Activated gamma-delta T cell (primary cell): ENCODE measurements around the gene MYRFL.
"Not testable (repeated sequence)": the region's sequence is repeated elsewhere in the genome, so short reads cannot be mapped to it uniquely, and the experiment has no call there.

ENCODE experiments used
- DNase-seq: peaks from one replicate; lab custom pipeline; 2025; lab: John Stamatoyannopoulos, UW

MYRFL gene

DNA sequence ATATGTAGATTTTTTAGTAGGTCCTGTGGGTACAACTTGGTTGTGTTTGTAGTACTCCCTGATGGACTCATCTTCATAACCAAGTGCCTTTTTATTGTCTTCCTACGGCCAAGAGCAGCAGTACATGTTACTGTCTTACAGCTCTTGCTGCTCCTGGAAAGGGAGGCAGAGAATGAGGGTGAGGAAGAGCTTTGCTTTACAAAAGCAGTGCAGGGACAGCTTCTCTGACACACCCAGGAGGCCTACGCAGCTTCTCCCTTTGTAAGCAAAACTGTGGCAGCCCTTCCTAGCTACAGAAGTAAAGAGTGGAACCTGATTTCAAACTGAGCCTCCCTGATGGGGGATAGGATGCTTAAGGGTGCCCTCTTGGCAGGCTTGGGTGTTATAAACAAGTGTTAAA, 18.6 kb downstream of the MYRFL start:
- no peak for DNase-seq

DNA sequence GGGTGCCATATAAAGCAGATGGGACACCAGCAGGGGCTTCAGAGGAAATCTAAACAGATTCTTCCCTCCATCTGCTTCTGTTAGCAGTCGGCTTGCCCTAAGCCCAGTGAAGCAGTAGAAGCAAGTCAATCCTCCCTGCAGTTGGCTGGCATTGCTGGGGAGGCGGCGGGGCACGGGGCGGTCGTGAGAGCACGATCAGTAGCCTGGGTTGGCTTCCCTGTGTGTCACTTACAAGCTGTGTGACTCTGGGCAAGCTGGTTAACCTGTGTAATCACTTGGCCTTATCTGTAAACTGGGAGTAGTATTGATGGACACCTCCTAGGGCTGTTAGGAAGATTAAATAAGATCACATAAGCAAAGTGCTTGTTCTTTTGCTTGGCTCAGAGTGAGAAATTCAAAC, 19.4 kb downstream of the MYRFL start:
- DNase-seq, result no peak

DNA sequence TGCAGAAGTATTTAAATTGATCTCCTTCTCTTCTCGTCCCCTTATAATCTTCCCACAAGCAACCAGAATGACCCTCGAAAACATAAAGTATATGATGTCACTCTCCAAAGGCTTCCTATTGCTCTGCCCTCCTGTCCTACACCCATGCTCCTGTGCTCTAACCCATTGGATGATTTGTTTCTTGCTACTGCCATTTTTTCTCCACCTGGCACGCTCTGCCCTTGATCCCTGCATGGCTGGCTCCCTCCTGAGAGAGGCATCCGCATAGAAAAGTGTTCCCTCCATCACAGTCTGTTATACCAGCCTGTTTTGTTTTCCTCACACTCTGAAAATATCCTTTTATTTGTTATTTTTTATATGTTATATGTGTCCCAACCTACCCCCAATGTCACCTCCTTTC, 19.8 kb downstream of the MYRFL start:
- no peak for DNase-seq

DNA sequence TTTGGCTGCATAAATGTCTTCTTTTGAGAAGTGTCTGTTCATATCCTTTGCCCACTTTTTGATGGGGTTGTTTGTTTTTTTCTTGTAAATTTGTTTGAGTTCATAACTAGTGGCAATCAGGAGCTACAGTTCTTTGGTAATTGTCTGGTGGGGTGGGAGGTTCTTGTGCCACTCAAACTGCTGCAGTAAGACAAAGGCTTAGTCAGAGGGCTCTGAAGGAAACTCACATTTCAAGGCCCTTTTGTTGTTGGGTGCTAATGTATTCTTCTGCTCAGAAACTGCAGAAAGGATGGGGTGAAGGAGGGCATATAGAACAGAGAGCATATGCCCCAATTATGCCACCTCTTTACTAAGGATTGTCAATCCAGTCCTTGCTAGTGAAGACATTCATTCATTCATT, 21.9 kb downstream of the MYRFL start:
- no peak for DNase-seq

DNA sequence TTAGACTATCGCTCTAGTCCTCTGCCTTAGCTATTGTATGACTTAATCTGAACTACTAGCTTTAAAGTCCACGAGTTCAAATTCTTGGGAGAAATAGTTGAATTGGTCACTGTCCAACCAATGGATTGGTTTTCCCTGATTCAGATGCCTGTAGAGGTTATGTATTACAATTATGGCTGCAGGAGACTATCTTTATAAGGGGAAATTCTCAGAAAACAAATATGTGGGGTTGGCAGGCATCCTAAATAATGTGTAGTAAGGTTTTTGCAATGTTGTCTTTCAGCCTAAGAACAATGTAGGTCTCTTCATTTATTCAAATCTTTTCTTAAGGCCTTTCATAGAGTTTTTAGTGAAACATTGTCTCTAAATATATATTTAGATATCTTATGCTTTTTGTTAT, 26.9 kb downstream of the MYRFL start:
- DNase-seq, result no peak

DNA sequence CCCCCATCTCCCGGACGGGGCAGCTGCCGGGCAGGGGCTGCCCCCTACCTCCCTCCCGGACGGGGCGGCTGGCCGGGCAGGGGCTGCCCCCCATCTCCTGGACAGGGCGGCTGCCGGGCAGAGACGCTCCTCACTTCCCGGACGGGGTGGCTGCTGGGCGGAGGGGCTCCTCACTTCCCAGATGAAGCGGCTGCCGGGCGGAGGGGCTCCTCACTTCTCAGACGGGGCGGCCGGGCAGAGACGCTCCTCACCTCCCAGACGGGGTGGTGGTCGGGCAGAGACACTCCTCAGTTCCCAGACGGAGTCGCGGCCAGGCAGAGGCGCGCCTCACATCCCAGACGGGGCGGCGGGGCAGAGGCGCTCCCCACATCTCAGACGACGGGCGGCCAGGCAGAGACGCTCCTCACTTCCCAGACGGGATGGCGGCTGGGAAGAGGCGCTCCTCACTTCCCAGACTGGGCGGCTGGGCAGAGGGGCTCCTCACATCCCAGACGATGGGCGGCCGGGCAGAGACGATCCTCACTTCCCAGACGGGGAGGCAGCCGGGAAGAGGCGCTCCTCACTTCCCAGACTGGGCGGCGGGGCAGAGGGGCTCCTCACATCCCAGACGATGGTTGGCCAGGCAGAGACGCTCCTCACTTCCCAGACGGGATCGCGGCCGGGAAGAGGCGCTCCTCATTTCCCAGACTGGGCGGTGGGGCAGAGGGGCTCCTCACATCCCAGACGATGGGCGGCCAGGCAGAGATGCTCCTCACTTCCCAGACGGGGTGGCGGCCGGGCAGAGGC, 28.3 kb downstream of the MYRFL start:
- DNase-seq, result not testable (repeated sequence)

DNA sequence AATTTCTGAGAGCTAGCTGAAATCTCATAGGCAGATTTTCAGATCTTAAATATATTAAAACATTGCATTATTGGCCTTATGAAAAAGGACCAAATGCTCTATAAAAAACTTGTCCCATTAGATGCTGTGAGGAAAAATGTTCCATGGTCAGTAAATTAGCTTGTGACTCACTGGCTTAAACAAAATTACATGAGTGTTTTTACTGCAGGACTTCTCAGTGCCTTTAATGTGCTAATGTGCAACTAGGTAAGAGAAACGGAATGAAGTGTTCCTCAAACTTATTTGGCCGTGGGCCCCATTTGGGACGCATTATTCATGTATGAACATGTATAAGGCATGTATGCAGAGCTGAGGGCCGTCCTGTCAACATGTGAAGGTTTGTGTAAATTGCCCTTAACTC, 41.7 kb downstream of the MYRFL start:
- DNase-seq, result no peak

DNA sequence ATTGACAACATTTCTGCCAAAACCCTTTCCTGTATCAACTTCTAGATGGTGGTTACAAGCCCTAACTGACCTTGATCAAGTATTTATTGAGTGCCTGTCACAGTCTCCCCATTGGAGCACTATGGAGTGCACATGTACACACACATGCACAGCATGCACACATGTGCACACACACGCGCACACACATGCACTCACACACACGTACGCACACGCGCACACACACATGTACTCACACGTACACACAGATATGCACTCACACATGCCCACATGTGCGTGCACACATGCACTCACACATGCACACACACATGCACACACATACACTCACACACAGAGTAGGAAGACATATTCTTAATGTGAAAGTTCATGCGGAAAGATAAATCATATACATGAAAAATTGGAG, 43.7 kb downstream of the MYRFL start:
- no peak for DNase-seq

DNA sequence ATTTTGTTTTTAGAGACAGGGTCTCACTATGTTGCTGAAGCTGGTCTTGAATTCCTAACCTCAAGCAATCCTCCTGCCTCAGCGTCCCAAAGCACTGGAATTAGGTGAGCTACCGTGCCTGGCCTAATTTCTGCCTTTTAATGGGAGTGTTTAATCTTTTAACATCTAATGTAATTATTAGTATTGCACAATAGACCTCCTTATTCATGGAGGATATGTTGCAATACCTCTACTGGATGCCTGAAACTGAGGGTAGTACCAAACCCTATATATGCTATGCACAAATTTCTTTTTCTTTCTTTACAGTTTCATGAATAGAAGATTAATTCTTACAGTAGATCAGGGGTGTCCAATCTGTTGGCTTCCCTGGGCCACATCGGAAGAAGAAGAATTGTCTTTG, 47.8 kb downstream of the MYRFL start:
- no peak for DNase-seq

DNA sequence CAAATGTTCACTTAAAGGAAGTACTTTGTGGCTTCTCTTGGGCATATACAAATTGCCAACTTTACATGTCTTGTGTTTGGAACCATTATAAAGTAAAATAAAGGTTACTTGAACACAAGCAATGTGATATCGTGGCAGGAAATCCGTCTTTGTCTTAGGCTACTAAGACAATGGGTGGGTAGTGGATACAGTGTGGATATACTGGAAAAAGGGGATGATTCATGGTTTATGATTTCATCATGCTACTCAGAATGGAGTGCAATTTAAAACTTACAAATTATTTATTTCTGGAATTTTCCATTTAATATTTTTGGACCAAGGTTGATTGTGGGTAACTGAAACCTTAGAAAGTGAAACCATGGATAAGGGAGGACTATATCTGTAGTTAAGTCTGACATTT, 48.4 kb downstream of the MYRFL start:
- no peak for DNase-seq

DNA sequence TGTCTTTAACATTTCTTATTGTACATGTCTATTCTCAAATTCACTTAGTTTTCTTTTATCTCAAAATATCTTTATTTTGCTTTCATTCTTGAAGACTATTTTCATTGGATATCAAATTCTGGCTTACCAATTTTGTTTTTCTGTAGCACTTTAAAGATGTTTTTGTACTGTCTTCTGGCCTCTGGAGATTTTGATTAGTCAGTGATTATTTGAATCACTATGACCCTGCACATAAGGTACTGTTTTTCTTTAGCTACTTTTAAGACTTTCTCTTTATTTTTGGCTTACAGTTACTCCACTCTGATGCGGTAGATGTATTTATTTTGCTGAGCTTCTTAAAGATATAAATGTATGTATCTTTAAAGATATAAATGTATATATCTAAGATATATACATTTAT, 49.6 kb downstream of the MYRFL start:
- no peak for DNase-seq

DNA sequence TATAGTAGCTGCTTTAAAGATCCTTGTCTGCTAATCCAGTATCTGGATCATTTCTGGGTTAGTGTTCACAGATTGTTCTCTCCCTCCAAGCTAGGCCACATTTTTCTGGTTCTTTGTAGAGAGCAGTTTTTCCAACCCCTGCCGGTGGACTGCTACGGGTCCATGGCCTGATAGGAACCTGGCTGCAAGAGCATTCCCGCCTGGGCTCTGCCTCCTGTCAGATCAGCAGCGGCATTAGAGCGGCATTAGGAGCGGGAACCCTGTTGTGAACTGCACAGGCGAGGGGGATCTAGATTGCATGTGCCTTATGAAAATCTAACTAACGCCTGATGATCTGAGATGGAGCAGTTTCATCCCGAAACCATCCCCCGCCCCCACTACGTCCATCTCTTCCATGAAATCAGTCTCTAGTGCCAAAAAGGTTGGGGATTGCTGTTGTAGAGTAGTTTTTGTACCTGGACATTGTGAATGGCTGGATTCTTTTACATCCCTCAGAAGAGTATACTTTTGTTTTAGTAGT, 50.4 kb downstream of the MYRFL start:
- DNase-seq, result no peak

DNA sequence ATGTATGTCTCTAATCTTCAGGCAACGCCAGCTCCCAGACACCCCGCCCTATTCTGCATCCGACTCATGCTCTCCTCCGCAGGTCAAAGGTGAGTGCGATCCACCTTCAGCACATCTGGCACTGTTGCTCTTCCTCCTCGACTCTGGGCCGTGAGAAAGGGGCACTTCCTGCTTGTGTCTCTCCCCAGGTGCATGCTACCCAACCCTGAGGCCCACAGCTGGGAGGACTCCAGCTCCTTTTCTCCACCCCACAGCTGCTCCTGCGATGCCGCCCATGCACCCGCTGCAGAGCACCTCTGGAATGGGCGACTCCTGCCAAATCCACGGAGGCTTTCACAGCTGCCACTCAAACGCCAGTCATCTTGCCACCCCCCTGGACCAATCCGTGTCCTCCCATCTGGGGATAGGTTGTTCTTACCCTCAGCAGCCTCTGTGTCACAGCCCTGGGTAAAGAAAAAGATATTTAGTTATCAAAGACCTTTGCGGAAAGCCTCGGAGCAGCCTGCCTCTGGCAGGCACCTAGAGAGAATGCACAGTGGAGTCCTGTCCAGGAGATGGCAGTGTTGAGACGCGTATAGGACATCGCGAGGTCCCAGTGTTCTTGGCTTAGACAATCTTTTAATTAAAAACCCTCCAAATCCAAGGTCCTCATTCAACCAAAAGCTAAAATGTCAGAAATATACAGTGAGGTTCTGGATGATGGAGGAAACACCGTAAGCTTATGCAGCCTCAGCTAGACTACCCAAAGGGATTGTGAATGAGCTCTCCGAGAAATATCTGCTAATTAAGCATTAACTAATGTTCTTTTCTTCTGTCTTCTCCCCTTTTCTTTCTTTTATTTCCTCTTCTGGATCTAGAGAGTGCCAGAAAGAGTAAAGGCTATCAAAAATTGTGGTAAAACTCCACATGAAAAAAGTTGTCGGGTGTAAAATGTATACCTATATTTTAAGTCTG, 54.3 kb downstream of the MYRFL start:
- DNase-seq, result no peak

DNA sequence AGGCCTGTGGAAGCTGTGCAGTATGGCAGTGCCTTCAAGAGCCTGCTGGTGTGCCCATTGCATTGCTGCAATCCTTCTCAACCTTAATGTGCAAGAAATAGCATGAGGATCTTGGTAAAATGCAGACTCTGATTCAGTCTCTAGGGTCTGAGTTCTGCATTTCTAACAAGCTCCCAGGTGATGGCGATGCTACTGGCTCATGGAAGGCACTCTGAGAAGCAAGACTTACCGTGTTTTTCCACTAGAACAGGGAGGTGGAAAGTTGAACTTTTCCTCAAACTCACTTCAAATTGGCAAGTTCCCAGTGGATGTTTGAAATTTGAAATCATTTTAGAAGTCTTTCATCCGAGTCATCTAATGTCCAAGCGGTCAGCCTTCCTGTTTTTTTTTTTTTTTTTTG, 55.5 kb downstream of the MYRFL start:
- no peak for DNase-seq

DNA sequence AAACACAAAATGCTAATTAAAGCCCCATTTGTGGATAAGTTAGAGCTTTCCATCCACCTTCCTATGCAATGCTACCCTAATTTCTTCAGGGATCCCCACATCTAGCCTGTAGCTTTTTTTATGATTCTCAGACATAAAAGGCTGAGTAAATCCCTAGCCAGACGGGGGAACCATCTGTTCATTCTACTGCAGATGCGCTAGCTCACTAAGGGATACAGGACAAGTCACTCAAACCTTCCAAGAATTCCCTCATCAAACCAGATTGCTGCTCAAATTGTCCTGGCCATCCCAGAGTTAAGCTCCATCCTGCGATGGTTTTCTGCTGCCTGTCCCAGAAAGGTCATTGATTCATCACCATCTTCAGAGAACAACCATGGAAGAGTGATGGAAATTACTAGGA, 56.7 kb downstream of the MYRFL start:
- no peak for DNase-seq

DNA sequence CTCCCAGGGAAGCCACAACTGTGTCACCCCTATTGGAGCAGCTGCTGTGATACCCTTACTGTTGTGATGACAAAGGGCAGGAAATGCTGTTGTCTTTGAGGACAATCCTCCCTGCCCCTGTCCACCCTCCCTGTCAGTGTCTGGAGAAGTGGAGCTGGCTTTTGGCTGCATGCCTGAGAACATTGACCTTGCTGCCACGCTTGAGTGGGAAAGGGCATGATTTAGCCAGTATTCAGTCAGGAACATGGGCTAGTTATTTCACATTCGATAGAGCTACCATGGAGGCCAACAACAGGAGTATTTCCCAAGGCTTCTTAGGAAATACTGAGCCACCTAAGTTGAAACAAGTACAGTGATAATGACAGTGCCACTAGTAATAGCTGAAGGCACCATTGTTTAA, 59.4 kb downstream of the MYRFL start:
- no peak for DNase-seq

DNA sequence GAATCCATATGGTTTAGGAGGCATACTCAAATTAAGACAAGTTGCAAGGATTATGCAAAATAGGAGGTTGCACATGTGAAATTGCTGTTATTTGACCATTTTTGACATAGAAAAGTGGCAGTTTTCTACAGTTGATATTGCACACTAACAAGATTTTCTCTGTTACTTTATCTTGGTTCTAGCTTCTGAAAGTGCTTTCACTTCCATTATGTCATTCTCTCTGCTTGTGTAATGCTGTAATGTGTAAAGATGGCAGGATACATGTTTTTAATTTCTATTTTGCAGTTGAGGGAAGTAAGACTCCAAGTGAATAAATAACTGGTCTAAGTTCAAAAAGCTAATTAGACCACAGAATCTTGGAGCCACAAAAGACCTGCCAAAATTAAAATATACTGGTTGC, 60.6 kb downstream of the MYRFL start:
- DNase-seq, result no peak

DNA sequence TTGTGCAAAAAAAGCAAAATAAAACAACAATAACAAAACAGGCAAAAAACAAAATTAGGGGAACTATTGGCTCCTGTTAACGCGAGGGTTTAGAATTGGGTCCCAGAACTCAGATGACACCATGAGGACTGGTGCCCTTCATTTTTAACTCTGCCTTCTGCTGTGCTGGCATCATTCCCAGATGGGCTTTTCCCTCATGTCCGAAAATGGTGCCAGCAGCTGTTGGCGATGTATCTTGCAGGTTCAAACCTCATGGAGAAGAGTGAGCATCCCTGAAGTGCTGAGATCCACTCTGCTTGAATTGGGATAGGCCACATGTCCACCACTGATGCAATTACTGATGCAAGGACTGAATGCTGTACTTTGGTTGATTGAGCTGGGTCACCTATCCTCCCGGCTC, 61.1 kb downstream of the MYRFL start:
- DNase-seq, result no peak

DNA sequence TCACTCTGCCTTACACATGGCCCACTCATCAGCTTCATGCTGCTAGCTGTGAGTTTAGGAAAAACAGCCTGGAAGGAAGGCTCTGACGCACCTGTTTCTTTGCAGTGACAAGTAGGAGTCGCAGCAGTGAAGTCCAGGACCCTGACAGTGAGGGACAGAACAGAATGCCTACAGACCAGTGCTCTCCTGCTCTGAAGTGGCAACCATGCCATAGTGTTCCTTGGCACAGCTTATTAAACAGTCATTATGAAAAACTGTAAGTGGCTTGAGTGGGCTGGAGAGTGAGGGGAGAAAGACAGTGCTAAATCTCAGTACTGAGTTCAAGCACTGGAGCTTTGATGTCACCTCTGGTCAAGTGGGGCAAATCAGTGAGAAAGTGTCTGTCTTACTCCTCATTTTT, 61.7 kb downstream of the MYRFL start:
- no peak for DNase-seq

DNA sequence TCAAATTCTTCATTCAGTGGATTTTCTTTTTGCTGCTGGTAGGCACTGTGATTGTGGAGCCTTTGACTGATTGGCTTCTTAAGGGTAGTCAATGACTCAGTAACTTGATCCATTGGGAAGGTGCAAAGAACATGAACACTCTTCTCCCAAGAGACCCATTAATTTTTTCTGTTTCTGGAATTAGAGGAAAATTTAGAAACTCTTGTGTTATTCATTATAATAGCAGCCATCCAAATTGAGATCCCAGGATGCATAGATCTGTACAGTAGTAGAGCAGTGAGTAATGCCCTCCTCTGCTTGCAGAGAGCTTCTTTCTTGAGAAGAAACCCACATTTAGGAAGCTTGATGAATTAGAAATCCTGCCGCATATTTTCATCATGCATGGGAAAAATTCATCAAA, 63.9 kb downstream of the MYRFL start:
- DNase-seq, result no peak

DNA sequence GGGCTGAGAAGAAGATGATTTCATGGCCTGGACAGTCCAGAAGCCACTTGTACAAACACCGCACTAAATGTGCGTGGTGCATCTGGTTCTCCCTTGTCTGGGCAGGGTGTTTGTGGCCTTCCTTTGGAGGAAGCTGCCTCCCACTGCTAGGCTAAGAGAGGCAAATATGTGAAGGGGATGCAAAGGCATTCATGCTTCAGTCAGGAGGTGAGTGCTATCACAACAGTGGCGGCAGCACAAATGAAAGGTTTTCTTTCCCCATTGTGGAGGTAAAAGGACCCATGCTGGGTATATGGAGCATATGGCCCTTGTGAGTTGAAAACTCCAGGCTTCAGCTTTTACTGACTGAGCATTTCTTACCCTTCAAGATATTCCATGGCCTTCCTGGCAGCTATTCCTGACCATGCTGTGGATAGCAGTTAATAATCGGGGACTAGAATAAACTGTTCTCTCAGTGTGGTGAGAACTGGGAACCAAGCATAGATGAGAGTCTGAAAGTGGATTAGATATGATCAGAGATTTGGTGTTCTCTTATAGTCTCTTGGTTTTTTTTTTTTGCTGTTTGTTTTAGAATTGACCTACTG, 69.9 kb downstream of the MYRFL start:
- no peak for DNase-seq

DNA sequence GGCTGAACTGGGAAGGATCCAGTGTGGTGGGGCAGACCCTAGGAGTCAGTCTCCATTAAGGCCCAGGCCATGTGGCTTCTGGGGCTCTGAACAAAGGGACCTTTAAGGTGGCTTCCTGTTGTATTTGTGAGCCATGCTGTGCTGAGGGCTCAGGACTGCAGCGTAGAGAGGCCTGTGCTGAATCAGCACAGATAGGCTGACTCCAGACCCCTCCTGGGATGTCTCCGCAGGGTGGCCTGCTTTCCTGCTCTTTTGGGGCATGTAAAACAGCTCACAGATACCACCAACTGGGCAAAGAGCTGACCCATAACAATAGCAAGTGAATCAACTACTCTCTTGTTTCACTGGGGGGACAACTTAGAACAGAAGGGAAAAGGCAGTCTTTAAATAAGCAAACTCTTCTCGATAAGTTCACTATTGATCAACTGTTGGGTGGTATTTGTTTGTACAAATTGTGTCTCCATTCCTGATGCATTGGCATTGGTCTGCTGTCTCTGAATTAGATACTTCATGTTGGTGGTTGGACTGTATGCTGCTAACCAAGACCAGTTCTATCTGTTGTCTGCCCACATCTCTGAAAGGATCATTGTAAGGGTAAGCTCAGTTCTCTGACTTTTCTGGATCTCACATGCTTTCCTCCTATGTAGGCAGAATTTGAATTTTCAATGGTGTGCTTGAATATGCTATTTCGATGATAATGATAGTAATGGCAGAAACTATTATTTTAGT, 71.8 kb downstream of the MYRFL start:
- DNase-seq, result no peak
